GM12891 (cell line): ENCODE results near the gene MTCL3.

ENCODE experiments used
- DNase-seq: peaks from one replicate; pipeline ENCODE4 v3.0.0; 2011; ENCODE audit warnings: low spot score; ENCODE audit not compliant: insufficient read length
- FAIRE-seq: peaks from 2 replicates; lab custom pipeline; 2011; peaks lifted over from hg19 to GRCh38; lab: Jason Lieb, UNC
- PAX5 ChIP-seq: IDR thresholded peaks from 2 replicates; pipeline ENCODE4 v1.6.1; 2011; ENCODE audit warnings: low read length, moderate library complexity, mild to moderate bottlenecking; ENCODE audit not compliant: insufficient read depth, severe bottlenecking
- POLR2A ChIP-seq: IDR thresholded peaks from 2 replicates; pipeline ENCODE4 v1.6.1; 2011; ENCODE audit warnings: low read depth, low read length, control low read depth
- POLR2AphosphoS5 ChIP-seq: IDR thresholded peaks from 2 replicates; pipeline ENCODE4 v1.6.1; 2011; ENCODE audit warnings: low read depth, low read length, control low read depth
- POU2F2 ChIP-seq: IDR thresholded peaks from 2 replicates; pipeline ENCODE4 v1.6.1; 2011; ENCODE audit warnings: low read depth, mild to moderate bottlenecking, control low read depth, low read length, moderate library complexity
- SPI1 ChIP-seq: IDR thresholded peaks from 2 replicates; pipeline ENCODE4 v1.6.1; 2011; ENCODE audit warnings: low read depth, low read length, control low read depth
- TAF1 ChIP-seq: IDR thresholded peaks from 2 replicates; pipeline ENCODE4 v1.6.1; 2011; ENCODE audit warnings: low read depth, low read length, control low read depth

MTCL3 gene

DNA sequence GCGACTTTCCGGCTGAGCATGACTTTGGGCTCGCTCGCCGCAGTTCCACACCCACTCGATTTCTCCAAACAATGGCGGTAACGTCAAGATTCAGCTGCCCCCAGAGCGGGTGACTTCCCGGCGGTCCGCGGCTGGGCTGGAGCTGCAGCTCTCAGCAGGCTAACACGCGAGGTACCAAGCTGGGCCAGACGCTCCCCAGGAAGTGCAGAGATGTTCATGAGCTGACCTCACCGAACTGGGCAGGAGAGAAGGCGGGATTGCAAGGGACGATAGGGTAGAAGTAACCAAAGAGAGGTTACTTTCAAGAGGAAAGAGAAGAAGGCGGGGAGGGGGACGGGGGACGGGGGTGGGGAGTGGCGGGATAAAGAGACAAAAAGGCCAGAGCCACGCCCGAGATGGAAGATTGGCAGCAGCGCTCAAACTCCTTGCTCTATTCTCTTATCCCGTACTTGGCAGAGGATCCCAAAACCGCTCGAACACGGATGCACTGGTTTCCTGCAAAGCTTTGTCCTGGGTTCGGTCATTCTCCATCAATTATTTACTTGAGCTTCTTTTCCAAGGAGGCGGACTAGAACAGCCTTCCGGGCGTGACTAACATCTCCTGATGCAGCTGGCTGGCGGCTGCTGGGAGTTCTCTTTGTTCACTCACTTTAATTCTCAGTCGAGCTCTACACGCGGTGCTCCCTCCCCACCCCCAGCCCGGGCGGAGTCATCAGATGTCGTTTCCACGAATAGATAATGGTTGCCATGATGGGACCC, at the start of gene MTCL3:
Gene MTCL3, minus strand, starts transcription at position 626 of the 759 bp plus-strand sequence.
- no peak for TF ChIP-seq POLR2AphosphoS5
- no peak for TF ChIP-seq POLR2A
- TF ChIP-seq POU2F2: no peak
- no peak for TF ChIP-seq PAX5
- no peak for TF ChIP-seq TAF1
- no peak for TF ChIP-seq SPI1
- DNase-seq (no peak), FAIRE-seq (no peak)

DNA sequence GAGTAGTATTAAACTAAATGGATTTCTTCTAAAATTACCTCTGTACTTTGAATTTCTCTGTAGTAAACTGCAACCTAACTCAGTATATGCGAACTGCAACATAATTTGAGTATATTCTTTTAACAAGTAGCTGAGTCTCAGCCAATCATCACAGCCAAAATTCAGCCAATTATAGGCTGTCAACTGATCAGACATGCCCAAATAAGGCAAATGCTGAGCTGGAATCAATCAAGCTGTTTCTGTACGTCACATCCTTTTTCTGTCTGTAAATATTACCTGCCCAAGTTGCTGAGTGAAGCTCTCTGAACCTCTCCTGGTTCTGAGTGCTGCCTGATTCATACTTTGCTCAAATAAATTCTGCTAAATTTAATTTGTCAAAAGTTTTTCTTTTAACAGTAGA, 48.3 kb upstream of the MTCL3 start:
- no peak for FAIRE-seq
- TF ChIP-seq POLR2A (no peak), PAX5 (no peak)
- no peak for DNase-seq

- DNase-seq (no peak), FAIRE-seq (no peak)
- no peak for TF ChIP-seq POU2F2
- no peak for TF ChIP-seq SPI1
- TF ChIP-seq PAX5: no peak
- no peak for TF ChIP-seq POLR2A
- no peak for TF ChIP-seq TAF1
- TF ChIP-seq POLR2AphosphoS5: no peak
These were observed 47.5 kb upstream of the MTCL3 start for GRCh38 chr6:127566651-127567050.

GRCh38 chr6:127566119-127566518, 47.0 kb upstream of the MTCL3 start:
- TF ChIP-seq POLR2A (no peak), POLR2AphosphoS5 (no peak), TAF1 (no peak), SPI1 (no peak), POU2F2 (no peak), PAX5 (no peak)
- FAIRE-seq (no peak), DNase-seq (no peak)

DNA sequence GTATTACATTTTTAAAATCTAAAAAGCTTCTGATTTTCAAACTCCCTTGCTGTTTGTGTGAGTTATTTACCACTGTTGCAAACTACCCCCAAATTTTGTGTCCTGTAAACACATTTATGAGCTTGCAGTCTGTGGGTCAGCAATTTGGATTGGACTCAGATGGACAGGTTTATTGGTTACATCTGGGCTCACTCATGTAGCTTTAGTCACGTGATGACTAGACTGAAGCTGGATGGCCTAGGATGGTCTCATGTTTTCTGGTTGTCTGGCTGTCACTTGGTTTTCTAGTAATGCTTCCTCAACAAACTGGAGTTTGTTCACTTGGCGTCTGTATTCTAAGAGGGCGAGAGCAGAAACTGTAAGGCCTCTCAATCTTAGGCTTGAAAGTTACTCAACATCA, 45.6 kb upstream of the MTCL3 start:
- DNase-seq: no peak
- FAIRE-seq: no peak
- TF ChIP-seq POU2F2: no peak
- no peak for TF ChIP-seq POLR2AphosphoS5
- no peak for TF ChIP-seq POLR2A
- TF ChIP-seq PAX5: no peak
- TF ChIP-seq TAF1: no peak
- no peak for TF ChIP-seq SPI1

DNA sequence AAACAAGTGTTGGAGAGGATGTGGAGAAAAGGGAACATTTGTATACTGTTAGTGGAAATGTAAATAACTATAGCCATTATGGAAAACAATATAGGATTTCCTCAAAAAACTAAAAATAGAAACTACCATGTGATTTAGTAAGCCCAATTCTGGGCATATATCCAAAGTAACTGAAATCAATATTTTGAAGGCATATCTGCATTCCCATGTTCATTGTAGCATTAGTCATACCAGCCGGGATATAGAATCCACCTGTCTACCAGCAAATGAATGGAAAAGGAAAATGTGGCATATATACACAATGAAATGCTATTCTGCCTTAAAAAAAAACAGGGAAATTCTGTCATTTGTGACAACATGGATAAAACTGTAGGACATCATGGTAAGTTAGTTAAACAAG, 42.5 kb upstream of the MTCL3 start:
- FAIRE-seq (no peak), DNase-seq (no peak)
- no peak for TF ChIP-seq POLR2A
- no peak for TF ChIP-seq PAX5
- TF ChIP-seq TAF1: no peak
- no peak for TF ChIP-seq SPI1
- TF ChIP-seq POLR2AphosphoS5: no peak
- TF ChIP-seq POU2F2: no peak

DNA sequence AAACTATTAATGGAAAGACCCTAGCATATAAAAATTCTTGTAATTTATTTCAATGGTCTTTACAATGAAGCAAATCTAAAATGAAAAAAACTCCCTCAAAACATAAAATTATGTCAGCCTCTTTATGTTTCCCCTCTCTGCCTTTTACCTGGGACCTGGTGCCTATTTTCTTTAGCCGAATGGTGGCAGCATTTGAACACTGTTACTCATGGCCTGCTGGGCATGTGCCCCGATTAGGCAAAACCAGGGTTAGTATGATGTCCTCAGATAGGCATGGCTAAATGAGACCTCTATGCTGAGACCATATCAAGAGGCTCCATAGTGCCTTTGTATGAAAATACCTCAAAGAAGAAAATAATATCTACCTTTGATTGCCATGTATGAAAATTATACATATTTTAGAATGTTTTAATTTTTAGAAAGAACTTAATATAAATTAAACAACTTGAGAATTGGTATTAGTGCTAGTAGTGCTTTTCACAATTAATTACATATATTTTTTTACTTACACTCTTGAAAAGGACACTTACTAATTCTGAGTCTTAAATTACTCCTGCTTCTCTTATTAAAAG, 35.4 kb upstream of the MTCL3 start:
- DNase-seq (no peak), FAIRE-seq (no peak)
- TF ChIP-seq TAF1 (no peak), POLR2AphosphoS5 (no peak), POLR2A (no peak), PAX5 (no peak), POU2F2 (no peak), SPI1 (no peak)

- FAIRE-seq (no peak), DNase-seq (no peak)
These were observed 31.3 kb upstream of the MTCL3 start for GRCh38 chr6:127550403-127550802.

DNA sequence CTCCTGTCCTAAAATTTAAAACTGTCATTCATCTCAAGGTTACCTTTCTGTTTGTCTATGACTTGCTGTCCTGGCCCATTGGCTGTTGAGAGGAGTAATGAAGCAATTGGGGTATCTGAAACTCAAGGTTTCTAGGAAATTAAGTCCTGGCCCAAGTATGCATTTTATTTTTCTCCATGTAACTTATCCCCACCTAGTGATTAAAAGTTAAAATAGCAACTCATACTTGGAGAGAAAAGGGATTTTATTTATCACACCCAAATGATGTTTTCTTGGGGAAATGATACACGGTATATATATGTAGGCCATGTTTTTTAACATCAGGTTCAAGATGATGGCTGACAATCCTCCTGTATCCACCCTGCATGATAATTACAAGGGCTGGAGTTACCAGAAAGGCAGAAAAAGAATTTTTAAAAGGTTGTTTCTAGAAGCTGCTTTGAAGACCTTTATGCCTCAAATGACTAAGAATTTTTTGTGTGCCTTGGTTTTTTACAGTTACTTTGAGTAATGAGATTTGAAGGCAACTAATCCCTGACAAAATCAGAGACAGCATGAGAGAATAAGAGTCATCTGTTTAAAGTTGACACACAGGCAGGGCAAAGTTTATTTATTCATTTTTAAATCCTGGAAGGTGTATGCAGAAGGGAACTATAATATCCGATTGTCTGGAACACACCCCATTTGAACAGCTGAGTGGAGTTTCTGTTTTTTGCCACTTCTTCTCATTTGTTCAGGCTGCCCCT, 28.9 kb upstream of the MTCL3 start:
- TF ChIP-seq PAX5 (no peak), SPI1 (no peak), POLR2A (no peak), TAF1 (no peak), POLR2AphosphoS5 (no peak), POU2F2 (no peak)
- DNase-seq (no peak), FAIRE-seq (no peak)

More at GRCh38 chr6:127550403-127550802, 31.3 kb upstream of the MTCL3 start:
- TF ChIP-seq POLR2A (no peak), SPI1 (no peak), TAF1 (no peak), POU2F2 (no peak), POLR2AphosphoS5 (no peak), PAX5 (no peak)
